Mucosa of rectum (tissue), 2 donors: ENCODE results near the gene CLSTN2.

ENCODE experiments used
- H3K27ac ChIP-seq, 2 donors: one replicate each; pipeline ENCODE4 v1.7.0; 2013; ENCODE audit warnings: inconsistent platforms in 2 of 2, low read depth in 2 of 2, low read length in 2 of 2
- H3K27me3 ChIP-seq, 2 donors: one replicate each; pipeline ENCODE4 v1.7.0; 2013; ENCODE audit warnings: low read length in 2 of 2; ENCODE audit not compliant: control insufficient read depth in 2 of 2, insufficient read depth in 2 of 2
- H3K36me3 ChIP-seq, 2 donors: one replicate each; pipeline ENCODE4 v1.7.0; 2013; ENCODE audit warnings: low read length in 2 of 2; ENCODE audit not compliant: control insufficient read depth in 2 of 2, insufficient read depth in 2 of 2
- H3K4me1 ChIP-seq, 2 donors: one replicate each; pipeline ENCODE4 v1.7.0; 2013; ENCODE audit warnings: low read length in 2 of 2, mild to moderate bottlenecking in 1 of 2; ENCODE audit not compliant: control insufficient read depth in 2 of 2, insufficient read depth in 2 of 2
- H3K4me3 ChIP-seq, 2 donors: one replicate each; pipeline ENCODE4 v1.7.0; 2013; ENCODE audit warnings: low read length in 2 of 2
- H3K9ac ChIP-seq, 2 donors: one replicate each; pipeline ENCODE4 v1.7.0; 2013; ENCODE audit warnings: low read length in 2 of 2, low read depth in 1 of 2, mild to moderate bottlenecking in 1 of 2
- H3K9me3 ChIP-seq, 2 donors: one replicate each; pipeline ENCODE4 v1.7.0; 2013; ENCODE audit warnings: low read length in 2 of 2; ENCODE audit not compliant: control insufficient read depth in 2 of 2
- donor health status: healthy.
- donor health status: Normal muscosa, but diverticular disease.

The CLSTN2 gene

DNA sequence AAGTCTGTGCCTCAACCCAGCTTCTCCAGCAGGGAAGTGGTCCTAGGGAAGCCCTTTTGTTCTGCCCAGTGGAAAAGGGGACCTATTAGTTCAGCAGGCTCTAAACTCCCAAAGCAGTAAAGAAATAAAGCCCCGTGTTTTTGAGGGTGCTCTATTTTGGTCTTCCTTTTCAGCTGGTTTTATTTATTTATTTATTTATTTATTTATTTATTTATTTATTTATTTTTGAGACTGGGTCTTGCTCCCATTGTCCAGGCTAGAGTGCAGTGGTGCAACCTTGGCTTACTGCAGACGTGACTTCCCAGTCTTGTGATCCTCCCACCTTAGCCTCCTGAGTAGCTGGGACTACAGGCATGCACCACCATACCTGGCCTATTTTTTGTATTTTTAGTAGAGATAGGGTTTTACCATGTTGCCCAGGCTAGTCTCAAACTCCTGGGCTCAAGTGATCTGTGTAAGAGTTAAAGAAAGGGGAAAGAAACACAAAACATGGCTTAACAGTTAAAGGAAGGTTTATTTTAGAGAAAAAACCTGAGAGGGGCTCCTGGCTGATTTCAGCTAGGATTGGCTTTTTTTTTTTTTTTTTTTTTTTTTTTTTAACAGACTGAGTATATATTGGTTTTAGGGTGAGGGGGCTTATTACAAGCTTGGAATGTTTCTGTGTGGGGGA is 154.6 kb downstream of the CLSTN2 start:
- H3K9me3 ChIP-seq: no peaks in the 10 kb centered on the region
- peaks cover 0 to 8% of the 10 kb centered on the region in 2 donors for H3K4me1 ChIP-seq
- H3K36me3 ChIP-seq: no peaks in the 10 kb centered on the region
- H3K27ac ChIP-seq: no peak overlapping the region
- no peak overlapping the region for H3K4me3 ChIP-seq
- H3K9ac ChIP-seq: no peak overlapping the region
- H3K27me3 ChIP-seq: no peaks in the 10 kb centered on the region

DNA sequence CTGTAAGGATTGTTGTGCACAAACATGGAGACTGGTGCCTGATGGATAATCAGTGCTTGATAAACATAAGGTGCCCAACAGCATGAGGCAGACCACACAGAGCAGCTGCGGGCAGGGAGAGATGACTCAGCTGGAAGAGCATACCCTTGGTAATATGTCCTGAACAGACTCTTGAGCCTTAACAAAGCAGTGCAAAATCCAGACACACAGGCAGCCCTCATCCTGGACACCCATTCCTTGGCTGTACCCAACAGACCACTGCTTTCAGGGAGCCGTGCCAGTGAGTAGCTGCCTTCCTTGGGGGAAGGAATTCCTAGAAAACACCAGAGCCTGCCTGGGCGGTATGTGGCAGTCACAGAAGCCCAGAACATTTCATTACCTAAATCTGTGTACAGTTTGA is 156.2 kb downstream of the CLSTN2 start:
- H3K36me3 ChIP-seq: no peaks in the 10 kb centered on the region
- no peaks in the 10 kb centered on the region for H3K9me3 ChIP-seq
- no peak overlapping the region for H3K9ac ChIP-seq
- H3K27ac ChIP-seq: no peak overlapping the region
- no peak overlapping the region for H3K4me3 ChIP-seq
- H3K27me3 ChIP-seq: no peaks in the 10 kb centered on the region
- H3K4me1 ChIP-seq: peaks cover 0 to 8% of the 10 kb centered on the region in 2 donors

DNA sequence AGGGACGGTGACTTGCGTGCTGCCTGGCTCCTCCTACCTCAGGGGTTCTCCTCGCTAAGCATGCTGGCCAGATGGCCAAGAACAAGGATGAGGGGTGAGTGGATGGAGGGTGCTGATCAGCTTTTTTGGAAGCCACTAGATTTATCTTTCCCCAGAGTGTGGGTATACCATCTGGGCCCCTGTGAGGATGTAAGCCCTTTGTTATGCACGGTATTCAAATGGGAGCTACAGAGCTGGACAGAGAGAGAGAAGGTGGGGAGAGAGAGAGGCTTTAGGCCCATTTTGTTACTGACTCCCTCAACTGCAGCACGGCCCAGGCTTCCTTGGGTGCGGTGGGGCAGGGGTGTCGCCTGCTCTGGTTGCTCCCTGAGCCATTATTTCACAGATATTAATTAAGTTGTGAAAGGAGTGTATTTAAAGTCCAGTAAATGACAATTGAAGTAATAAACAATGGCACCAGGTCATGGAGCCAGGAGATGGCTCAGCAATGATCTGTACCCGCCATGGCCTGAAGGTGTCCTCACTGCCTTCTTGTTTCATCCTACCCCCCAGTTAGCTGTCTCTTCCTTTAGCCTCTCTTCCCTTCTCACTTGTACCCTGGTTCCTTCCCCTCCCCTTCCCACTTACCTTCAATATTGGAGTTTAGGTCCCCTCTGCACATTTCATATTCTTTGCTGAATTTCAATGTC is 158.0 kb downstream of the CLSTN2 start:
- Histone ChIP-seq H3K4me3 (no peak overlapping the region), H3K27me3 (no peaks in the 10 kb centered on the region)

DNA sequence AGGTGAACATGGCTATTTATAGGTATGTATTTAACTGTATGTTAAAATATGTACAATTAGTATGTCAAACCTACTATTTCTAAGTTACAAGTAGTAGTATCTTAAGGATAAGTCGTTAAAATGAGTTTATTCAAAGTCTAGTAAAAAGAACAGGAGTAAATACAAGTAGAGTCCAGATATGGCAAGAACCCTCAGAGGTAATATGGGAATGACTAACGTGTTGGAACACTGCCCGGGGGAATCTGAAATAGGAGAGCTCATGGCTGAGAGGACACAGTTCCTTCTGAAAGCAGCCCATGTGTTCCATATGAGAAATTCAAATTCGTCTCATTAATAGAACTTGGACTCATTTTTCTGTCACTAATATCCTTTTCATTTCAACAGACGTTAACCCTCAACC is 158.8 kb downstream of the CLSTN2 start:
- H3K4me1 ChIP-seq: peaks cover 0 to 8% of the 10 kb centered on the region in 2 donors
- H3K27ac ChIP-seq: no peak overlapping the region
- H3K9ac ChIP-seq: no peak overlapping the region
- no peaks in the 10 kb centered on the region for H3K27me3 ChIP-seq
- H3K4me3 ChIP-seq: no peak overlapping the region
- no peaks in the 10 kb centered on the region for H3K9me3 ChIP-seq
- H3K36me3 ChIP-seq: no peaks in the 10 kb centered on the region

More for the DNA sequence above, 158.0 kb downstream of the CLSTN2 start:
- H3K9me3 ChIP-seq: no peaks in the 10 kb centered on the region
- H3K4me1 ChIP-seq: peaks cover 0 to 8% of the 10 kb centered on the region in 2 donors
- no peaks in the 10 kb centered on the region for H3K36me3 ChIP-seq
- H3K27ac ChIP-seq: no peak overlapping the region
- no peak overlapping the region for H3K9ac ChIP-seq

DNA sequence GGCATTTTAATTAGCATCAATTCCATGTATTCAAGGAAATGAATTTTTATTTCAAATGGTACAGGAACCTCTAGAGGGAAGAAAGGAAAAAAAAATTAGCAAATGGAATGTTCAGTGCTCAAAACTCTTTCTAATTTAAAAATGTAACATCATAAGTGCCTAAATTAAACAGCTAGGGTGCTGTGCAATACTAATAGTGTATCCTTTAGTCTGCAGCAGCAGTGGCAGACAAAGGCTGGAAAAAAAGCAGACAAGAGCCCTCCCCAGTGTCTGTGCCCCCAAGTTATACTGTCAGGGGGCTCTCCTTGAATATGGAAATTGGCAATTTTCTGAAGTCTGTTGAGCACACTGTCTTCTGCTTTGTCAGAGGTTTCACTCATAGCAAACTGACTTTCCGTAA is 159.5 kb downstream of the CLSTN2 start:
- peaks cover 0 to 8% of the 10 kb centered on the region in 2 donors for H3K4me1 ChIP-seq
- no peak overlapping the region for H3K27ac ChIP-seq
- no peak overlapping the region for H3K4me3 ChIP-seq
- H3K27me3 ChIP-seq: no peaks in the 10 kb centered on the region
- no peak overlapping the region for H3K9ac ChIP-seq
- H3K36me3 ChIP-seq: no peaks in the 10 kb centered on the region
- H3K9me3 ChIP-seq: no peaks in the 10 kb centered on the region

DNA sequence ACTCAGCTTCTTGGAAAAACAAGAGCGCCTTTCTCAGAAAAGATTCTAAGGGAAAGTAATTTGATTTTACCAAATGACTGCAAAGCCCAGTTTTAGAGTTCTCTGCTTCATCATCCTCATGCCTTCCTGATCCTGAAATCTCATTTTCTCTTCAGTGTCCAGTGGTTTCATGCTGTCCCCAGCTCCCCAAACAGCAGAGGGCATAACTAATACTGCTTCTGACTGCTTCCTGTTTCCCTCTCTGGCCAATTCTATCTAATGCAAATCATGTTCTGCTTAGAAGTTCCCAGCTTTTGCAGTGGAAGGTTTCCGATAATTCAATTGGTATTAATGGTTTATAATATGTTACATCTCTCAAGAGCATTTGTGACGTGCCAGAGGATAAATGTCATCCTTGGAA is 161.1 kb downstream of the CLSTN2 start:
- Histone ChIP-seq H3K9ac (no peak overlapping the region), H3K27ac (no peak overlapping the region), H3K4me1 (peaks cover 0 to 8% of the 10 kb centered on the region in 2 donors), H3K27me3 (no peaks in the 10 kb centered on the region), H3K4me3 (no peak overlapping the region), H3K36me3 (no peaks in the 10 kb centered on the region), H3K9me3 (no peaks in the 10 kb centered on the region)

DNA sequence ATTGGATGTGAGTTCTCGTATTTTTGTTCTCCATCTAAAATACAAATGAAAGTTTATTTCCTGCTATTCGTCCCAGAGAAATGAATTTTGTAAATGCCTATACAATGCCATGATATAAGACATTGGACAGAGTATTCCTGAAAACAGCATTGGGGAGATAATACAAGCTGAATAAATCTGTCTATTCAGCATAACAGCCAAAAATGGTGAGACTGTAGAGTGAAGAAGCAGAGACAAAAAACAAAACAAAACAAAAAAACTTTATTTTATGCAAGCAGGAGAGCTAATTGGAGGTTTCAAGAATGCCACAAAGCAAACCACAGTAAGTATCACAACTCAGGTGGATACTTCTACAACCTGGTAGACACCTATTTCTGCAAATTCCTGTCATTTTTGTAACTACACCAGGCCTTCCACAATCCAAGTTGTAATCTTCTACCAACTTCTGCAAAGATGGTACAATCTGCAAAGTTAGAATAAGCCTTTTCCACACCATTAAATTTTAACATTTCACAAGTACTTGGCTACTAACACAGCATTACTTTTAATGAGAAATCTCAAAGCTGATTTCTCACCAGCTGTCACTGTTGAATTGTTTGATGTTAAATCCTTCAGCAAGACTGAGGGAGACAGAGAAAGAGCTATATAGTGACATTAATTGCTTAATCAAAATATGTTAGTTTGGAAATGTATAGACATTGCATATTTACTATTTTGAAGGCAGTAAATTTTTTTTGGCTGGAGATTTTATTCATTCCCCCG is 163.1 kb downstream of the CLSTN2 start:
- H3K9me3 ChIP-seq: no peaks in the 10 kb centered on the region

DNA sequence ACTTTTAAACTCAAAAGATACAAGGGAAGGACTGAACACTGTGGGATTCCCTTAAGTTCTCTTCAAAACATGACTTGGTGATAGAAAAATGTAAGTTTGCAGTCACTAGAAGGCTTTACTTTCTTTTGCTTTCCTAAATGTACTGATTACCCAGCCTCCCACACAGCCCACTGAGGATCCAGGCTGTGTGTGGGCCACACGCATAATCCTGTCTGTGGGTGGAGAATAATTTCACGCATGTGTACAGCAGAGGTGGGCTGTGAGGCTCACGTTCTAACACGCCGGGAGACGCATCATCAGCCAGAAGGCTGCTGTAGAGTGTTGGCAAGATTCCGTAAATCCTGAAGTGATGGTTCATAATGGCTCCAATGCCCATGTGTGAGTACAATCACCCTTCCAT is 165.5 kb downstream of the CLSTN2 start:
- H3K36me3 ChIP-seq: no peaks in the 10 kb centered on the region
- no peaks in the 10 kb centered on the region for H3K4me1 ChIP-seq
- H3K9me3 ChIP-seq: no peaks in the 10 kb centered on the region
- H3K27me3 ChIP-seq: no peaks in the 10 kb centered on the region
- H3K9ac ChIP-seq: no peak overlapping the region
- no peak overlapping the region for H3K27ac ChIP-seq
- no peak overlapping the region for H3K4me3 ChIP-seq

More for the DNA sequence above, 163.1 kb downstream of the CLSTN2 start:
- H3K9ac ChIP-seq: no peak overlapping the region
- H3K4me3 ChIP-seq: no peak overlapping the region
- peaks cover 0 to 8% of the 10 kb centered on the region in 2 donors for H3K4me1 ChIP-seq
- H3K36me3 ChIP-seq: no peaks in the 10 kb centered on the region
- no peak overlapping the region for H3K27ac ChIP-seq
- no peaks in the 10 kb centered on the region for H3K27me3 ChIP-seq

DNA sequence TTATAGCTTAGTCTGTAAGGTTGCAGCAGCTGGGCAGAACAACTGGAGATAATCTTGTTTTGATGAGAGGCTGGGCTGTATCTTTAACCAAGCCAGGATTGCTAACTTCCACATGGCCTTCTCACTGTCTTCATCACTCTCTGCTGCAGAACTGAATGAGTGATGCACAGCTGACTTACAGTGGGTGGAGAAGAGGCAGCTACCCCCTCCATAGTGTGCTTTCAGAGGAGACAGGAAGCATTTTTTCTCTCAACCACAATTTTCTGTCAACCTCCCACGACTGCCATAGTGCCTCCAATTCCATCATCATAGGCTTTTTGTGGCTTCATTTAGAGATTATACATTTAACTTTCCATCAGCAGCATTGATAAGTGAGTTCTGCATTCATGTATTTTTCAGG is 168.2 kb downstream of the CLSTN2 start:
- Histone ChIP-seq H3K4me3 (no peak overlapping the region), H3K4me1 (no peaks in the 10 kb centered on the region), H3K27ac (no peak overlapping the region), H3K9ac (no peak overlapping the region), H3K27me3 (no peaks in the 10 kb centered on the region), H3K36me3 (no peaks in the 10 kb centered on the region), H3K9me3 (no peaks in the 10 kb centered on the region)

DNA sequence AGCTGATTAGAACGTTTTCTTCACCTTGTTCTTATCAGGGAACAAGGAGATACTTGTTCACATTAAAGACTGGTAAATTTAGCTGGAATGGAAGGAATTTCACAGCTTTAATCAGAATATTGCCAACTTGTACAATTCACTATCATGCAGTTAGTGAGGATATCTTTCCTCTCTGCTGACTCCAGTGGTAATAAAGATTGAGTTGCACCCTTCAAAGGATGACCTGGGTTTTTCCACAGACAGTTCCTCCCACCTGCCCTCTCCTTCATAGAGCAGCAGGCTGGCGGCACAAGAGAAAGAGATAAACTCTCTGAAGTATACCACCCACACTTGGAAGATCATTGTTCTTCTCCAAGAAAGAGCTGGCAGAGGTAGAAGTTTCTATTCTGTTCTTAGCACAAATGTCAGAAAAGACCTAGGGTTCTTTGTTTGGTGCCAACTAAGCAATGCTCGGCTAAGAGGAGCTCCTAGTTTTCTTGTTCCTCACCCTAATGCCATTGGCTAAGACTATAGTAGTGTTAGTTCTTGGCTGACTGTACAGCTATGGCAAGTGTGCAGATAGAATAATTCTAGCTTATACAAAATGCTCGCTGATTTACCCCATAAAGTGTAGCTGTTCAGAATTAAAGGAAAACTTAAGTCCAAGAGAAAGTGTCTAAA is 169.1 kb downstream of the CLSTN2 start:
- H3K4me3 ChIP-seq: no peak overlapping the region
- no peaks in the 10 kb centered on the region for H3K27me3 ChIP-seq
- H3K9ac ChIP-seq: no peak overlapping the region
- no peaks in the 10 kb centered on the region for H3K36me3 ChIP-seq
- no peaks in the 10 kb centered on the region for H3K4me1 ChIP-seq
- no peak overlapping the region for H3K27ac ChIP-seq
- H3K9me3 ChIP-seq: no peaks in the 10 kb centered on the region
